GM10266 (cell line): Measurements from ENCODE around the gene ACER3.

ENCODE experiments used
- DNase-seq: peaks from one replicate; pipeline ENCODE4 v3.0.0; 2012; ENCODE audit errors: extremely low spot score
- CTCF ChIP-seq: IDR thresholded peaks from 2 replicates; pipeline ENCODE4 v1.5.1; 2012; ENCODE audit warnings: mild to moderate bottlenecking, low read depth; ENCODE audit not compliant: control insufficient read depth, insufficient read depth; ENCODE audit errors: missing control alignments

Gene ACER3

DNA sequence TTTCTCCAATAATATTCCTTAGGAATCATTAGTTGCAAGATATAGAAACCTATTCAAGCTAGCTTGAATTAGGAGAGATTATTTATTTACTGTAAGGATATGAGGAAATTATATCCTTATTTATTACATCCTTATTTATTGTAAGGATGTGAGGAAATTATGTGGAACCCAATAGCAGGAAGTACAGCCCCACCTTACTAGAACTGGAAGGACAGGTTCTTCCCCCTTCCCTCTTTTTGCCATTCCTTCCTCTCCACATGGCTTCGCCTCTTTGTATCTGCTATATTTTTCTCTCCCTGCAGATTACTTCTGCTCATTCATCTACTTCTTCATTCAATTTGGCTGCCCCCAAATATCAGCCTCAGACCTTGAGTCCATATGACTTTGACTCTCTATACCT lies 124.0 kb downstream of the ACER3 start:
- DNase-seq = no peak
- no peak for TF ChIP-seq CTCF

GRCh38 chr11:76987203-76987602 lies 126.5 kb downstream of the ACER3 start:
- TF ChIP-seq CTCF = no peak
- DNase-seq = no peak

- TF ChIP-seq CTCF = no peak
- no peak for DNase-seq
Observed at GRCh38 chr11:76990628-76991027, 129.9 kb downstream of the ACER3 start.

GRCh38 chr11:76995081-76995576 lies 134.4 kb downstream of the ACER3 start:
- no peak for TF ChIP-seq CTCF
- no peak for DNase-seq

- TF ChIP-seq CTCF = no peak
Observed at GRCh38 chr11:76997512-76997911, 136.8 kb downstream of the ACER3 start.

GRCh38 chr11:76999597-76999996 lies 138.9 kb downstream of the ACER3 start:
- no peak for TF ChIP-seq CTCF
- no peak for DNase-seq

More at GRCh38 chr11:76997512-76997911, 136.8 kb downstream of the ACER3 start:
- DNase-seq = no peak

DNA sequence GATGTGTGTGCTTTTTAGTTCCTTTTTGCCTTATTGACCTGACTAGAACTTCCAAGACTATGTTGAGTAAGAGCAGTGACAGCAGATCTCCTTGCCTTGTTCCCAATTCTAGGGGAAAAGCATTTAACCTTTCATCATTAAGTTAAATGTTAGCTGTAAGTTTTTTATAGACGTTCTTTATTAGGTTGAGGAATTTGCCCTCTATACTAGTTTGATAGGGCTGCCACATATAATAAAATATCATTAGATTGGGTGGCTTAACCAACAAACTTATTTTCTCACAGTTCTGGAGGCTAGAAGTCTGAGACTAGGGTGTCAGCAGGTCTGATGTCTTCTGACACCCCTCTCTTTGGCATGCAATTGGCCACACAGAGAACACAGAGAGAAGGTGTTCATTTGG lies 140.9 kb downstream of the ACER3 start:
- no peak for TF ChIP-seq CTCF
- DNase-seq = no peak
